Neutrophil (primary cell): Measurements from ENCODE around the gene ARID2.

Source experiments
- H3K27ac ChIP-seq: fragments of 200-600 bp; sonication (generic); 2 replicates; pipeline ENCODE4 v1.5.1; 2016; ENCODE audit warnings: mild to moderate bottlenecking, moderate library complexity
- H3K27me3 ChIP-seq: fragments of 200-600 bp; sonication (generic); 2 replicates; pipeline ENCODE4 v1.6.0; 2016; ENCODE audit warnings: mild to moderate bottlenecking
- H3K36me3 ChIP-seq: fragments of 200-600 bp; sonication (generic); 2 replicates; pipeline ENCODE4 v1.5.1; 2017
- H3K4me1 ChIP-seq, 2 experiments: fragments of 200-600 bp in 1 of 2; sonication (generic) in 1 of 2; 1 replicate in 1 of 2; 2 replicates in 1 of 2; pipeline versions ENCODE4 v1.5.1 to v1.6.1; 2013 to 2016; ENCODE audit warnings: low read depth in 1 of 2, low read length in 1 of 2, mild to moderate bottlenecking in 1 of 2, moderate library complexity in 1 of 2; ENCODE audit not compliant: control insufficient read depth in 1 of 2, insufficient read depth in 1 of 2
- H3K4me3 ChIP-seq, 2 experiments: fragments of 200-600 bp in 1 of 2; sonication (generic) in 1 of 2; 1 replicate in 1 of 2; 2 replicates in 1 of 2; pipeline ENCODE4 v1.5.1; 2013 to 2016; ENCODE audit warnings: low read depth in 1 of 2, low read length in 1 of 2, mild to moderate bottlenecking in 1 of 2, moderate library complexity in 1 of 2
- H3K9me3 ChIP-seq: fragments of 200-600 bp; sonication (generic); 2 replicates; pipeline ENCODE4 v1.5.1; 2016
- CTCF ChIP-seq: fragments of 200-600 bp; sonication (generic); IDR thresholded peaks from 2 replicates; pipeline ENCODE4 v1.5.1; 2016; ENCODE audit warnings: antibody characterized with exemption

Gene ARID2

GRCh38 chr12:45729233-45730083, at the start of gene ARID2:
Gene ARID2, plus strand, starts transcription at chr12:45729706. Its CDS starts 131 bp downstream, at chr12:45729837.
- Histone ChIP-seq H3K27me3 (no peaks in the 10 kb centered on the region), H3K36me3 (no peaks in the 10 kb centered on the region), H3K4me1 (peaks cover 61 to 65% of the 10 kb centered on the region in 2 experiments), H3K4me3 (peak within 1 kb of the TSS; percentile 73 to 79), H3K27ac (peak within 1 kb of the TSS; percentile 96), H3K9me3 (no peaks in the 10 kb centered on the region)
- no peak for TF ChIP-seq CTCF

- H3K9me3 ChIP-seq = no peaks in the 10 kb centered on the region
- no peak overlapping the region for H3K27ac ChIP-seq
- H3K36me3 ChIP-seq = no peaks in the 10 kb centered on the region
- no peak for TF ChIP-seq CTCF
- no peaks in the 10 kb centered on the region for H3K4me1 ChIP-seq
- no peaks in the 10 kb centered on the region for H3K27me3 ChIP-seq
- no peak overlapping the region for H3K4me3 ChIP-seq
These were observed 49.1 kb upstream of the ARID2 start for GRCh38 chr12:45680362-45680761.

GRCh38 chr12:45681465-45681864, 48.0 kb upstream of the ARID2 start:
- Histone ChIP-seq H3K36me3 (no peaks in the 10 kb centered on the region), H3K4me3 (no peak overlapping the region), H3K27me3 (no peaks in the 10 kb centered on the region), H3K9me3 (no peaks in the 10 kb centered on the region), H3K4me1 (no peaks in the 10 kb centered on the region), H3K27ac (no peak overlapping the region)
- TF ChIP-seq CTCF = no peak

GRCh38 chr12:45685680-45686079, 43.8 kb upstream of the ARID2 start:
- no peak for TF ChIP-seq CTCF
- H3K9me3 ChIP-seq = no peaks in the 10 kb centered on the region
- no peak overlapping the region for H3K27ac ChIP-seq
- no peaks in the 10 kb centered on the region for H3K27me3 ChIP-seq
- H3K4me1 ChIP-seq = no peaks in the 10 kb centered on the region
- no peak overlapping the region for H3K4me3 ChIP-seq
- H3K36me3 ChIP-seq = no peaks in the 10 kb centered on the region

- Histone ChIP-seq H3K4me3 (no peak overlapping the region), H3K36me3 (no peaks in the 10 kb centered on the region), H3K9me3 (no peaks in the 10 kb centered on the region), H3K4me1 (no peaks in the 10 kb centered on the region), H3K27ac (no peak overlapping the region), H3K27me3 (no peaks in the 10 kb centered on the region)
- no peak for TF ChIP-seq CTCF
These were observed 42.2 kb upstream of the ARID2 start for GRCh38 chr12:45687081-45688015.
